CD4-positive, alpha-beta T cell treated with Interleukin-4 for 1 hour (primary cell): ENCODE data around the gene ANXA6.

ENCODE experiments used
- DNase-seq, 2 donors: peaks; one replicate each; pipeline ENCODE4 v3.0.0-alpha.2; 2020 to 2022

ANXA6 gene

DNA sequence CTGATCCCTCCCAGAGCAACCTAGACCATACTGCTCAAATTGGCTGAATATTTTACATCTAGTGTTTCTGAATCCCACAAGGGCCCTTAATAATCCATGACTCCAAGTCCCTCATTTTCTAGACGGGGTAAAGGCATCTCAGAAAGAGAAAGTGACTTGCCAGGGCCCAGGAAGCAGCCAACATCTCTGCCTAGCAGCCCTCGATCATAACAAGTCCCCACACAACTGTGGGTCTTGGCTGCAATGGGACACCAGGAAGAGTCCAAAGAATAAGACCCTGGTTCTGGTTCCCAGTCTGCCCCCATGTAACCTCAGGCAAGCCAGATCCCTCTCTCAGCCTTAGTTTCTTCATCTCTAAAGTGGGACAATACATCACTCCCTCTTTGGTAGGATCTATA is 6.3 kb downstream of the ANXA6 start:
- peak in 1 of 2 donors; percentile 24 for DNase-seq

DNA sequence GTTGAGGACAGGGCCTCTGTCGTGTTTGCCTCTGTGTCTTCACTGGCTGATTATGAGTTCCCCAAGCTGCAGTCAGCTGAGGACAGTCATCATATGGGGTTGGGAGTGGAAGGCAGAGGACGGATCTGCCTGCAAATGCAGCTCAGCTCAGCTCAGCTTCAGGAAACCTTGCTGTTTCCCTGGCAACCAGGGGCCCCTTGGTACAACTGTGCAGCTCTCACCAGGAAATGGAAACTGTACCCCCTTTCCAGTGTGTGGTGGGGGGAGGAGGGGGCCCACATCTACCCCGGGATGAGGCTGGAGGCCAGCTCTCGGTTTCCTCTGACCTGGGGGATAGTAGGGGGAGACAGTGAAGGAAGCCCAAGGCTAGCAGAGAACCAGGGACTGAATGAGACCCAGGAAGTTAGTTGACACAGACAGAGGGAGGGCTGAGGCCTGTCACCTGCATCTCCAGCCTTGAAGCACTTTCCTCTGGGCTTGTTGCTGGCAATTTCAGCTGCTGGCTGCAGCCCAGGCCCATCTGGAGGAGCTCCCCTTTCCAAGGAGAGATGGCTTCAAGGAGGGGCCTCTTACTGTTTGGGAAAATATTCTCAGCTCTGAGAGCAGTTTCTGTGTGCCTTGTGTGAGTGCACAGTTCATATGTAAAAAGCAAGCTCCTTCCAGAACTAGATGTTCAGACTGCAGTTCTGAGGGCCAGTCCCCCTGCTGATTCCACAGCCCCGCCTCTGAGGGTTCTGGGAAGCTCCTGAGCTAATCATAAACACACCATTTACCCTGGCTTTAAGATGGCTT is 6.9 kb downstream of the ANXA6 start:
- DNase-seq: peak; percentile 74 to 77

- no peak for DNase-seq
Measured at GRCh38 chr5:151148583-151148982, 9.0 kb downstream of the ANXA6 start.

- no peak for DNase-seq
Measured at GRCh38 chr5:151147033-151147432, 10.5 kb downstream of the ANXA6 start.

- no peak for DNase-seq
Measured at GRCh38 chr5:151146061-151146460, 11.5 kb downstream of the ANXA6 start.

- DNase-seq: no peak
Measured at GRCh38 chr5:151144922-151145321, 12.7 kb downstream of the ANXA6 start.

GRCh38 chr5:151144275-151144674 is 13.3 kb downstream of the ANXA6 start:
- DNase-seq: no peak

DNA sequence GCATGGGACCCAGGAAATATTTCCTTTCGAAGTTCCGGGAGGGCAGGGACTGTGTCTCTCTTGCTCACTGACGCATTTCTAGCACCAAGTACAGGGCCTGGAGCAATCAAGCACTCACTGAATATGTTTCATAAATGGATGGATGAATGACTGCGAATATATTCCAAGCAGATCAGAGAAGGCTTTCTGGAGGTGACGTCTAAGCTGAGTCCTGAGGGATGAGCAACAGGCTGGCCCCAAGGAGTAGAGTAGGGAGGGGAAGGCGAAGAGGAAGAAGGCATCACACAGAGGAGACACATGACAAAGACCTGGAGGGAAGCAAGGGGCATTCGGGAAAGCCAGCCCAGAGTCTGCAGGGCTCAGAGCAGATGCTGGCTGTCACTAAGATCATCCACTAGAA is 13.9 kb downstream of the ANXA6 start:
- no peak for DNase-seq

DNA sequence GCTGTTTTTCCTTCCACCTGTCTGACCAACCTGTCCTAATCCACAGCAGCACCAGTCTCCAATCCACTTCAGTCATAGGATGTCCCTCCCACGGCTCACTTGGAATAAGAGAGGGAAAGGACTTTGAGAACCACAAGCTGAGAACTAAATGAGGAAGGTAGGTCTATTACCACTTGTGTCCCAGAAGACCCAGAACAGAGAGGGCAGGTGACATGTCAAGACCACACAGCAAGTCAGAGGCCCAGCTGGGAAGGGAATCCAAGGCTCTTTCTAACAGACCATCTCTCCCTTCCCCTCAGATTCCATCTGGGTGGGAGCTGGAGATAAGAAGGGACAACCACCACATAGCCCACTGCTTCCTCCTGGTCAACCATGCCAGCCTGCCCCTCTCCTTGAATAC is 14.6 kb downstream of the ANXA6 start:
- no peak for DNase-seq

DNA sequence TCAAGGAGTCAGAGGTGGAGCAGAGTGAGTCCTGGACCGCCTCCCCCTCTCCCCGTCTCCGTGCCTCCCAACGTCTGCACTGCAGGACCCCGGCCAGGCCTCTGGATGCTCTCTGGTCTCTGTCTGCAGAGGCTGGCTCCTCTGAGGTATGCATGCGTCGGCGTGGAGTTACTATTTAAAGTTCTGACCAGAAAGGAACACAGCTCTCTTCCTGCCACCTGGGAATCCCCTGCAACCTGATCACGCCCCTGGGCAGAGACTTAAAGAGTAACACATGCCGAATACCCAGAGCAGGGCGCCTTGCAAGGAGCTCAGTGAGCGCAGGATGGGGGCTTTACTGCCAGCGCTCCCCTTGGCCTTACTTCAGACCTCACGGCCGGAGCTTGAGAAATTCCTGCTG is 16.0 kb downstream of the ANXA6 start:
- DNase-seq: peak; percentile 70 to 72

DNA sequence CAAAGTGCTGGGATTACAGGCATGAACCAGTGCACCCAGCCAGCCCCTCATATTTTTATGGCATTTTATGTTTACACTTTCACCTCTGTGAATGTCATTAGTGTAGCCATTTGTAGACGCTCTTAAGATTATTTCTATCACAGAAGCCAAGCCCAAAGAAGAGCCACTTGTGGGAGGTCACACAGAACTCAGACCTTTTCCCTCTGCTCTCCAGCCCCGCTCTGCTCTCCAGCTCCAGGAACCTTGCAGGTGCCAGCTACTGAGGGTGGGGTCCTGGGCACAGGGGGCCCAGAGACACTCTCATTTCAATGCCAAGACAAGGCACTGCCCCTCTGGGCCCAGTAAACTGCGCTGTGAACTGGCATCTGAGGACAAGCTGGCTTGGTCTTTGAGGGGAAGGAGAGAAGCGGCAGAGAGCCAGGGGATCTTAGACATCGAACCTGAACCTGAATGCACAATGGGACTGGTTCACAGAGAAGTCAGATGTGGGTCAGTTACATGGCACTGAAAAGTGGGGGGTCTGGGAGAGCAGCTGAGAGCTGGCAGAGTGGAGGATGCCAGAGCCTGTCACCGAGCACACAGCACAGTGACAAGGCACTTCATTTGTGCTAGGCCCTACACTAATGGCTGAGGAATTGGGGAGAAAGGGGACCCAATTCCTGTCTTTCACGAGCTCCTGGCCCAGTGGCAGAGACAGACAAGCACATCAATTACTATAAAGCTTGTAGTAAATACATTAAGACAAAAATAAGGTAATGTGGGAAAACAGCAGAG is 16.7 kb downstream of the ANXA6 start:
- DNase-seq: no peak

DNA sequence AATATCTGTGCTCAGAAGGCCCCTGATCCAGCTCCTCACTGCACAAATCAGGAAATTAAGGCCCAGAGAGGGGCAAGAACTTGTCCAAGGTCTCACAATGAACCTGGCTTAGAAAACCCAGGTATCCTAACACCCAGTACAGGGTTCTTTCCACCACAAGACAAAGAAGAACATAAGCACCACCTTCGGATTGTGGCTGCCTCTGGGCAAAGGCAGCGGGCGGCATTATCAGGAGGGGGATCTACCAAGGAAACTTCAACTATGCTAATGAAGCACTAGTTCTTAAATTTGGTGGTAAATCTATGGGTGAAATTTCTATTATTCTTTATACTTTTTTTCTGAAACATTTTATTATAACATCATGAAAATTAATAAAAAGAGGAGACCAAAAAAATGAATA is 17.9 kb downstream of the ANXA6 start:
- DNase-seq: peak in 1 of 2 donors; percentile 50

GRCh38 chr5:151139015-151139414 is 18.6 kb downstream of the ANXA6 start:
- peak; percentile 40 to 66 for DNase-seq

DNA sequence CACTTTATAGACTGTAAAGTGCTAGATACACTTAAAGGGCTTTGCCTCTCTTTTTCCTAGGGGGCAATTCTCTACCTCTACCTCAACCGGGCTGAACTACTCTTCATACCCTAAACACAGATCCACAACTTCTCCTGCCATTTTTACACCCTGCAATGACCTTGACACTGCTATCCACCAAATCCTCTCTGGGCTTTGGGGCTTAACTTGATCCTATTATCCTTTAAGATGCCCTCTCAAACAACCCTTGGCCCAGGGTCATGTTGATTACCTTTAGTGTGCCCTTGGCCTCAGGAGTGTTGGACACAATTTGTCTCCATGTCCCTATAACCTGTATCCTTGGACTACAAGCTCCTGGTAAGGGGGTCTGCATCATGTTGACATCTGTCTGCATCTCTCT is 19.5 kb downstream of the ANXA6 start:
- DNase-seq: no peak

- no peak for DNase-seq
Measured at GRCh38 chr5:151137067-151137825, 20.3 kb downstream of the ANXA6 start.

DNA sequence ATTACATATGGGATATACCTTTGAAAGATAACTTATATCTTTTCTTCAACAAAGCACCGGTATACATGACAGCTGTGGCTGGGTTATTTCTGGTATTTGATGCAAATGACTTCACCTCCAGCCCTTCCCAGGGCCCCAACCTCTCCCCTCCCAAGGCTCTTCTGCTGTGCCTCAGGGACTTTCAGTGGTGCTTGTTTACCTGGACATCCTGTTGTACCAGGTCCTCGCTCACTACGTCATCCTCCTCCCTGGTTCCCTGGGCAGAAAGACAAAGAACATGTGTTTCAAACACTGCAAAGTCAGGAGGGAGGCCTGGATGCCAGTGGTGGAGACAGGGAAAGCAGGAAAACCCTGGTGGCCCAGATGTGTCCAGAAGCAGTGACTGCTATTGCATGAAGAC is 23.4 kb downstream of the ANXA6 start:
- no peak for DNase-seq

GRCh38 chr5:151132963-151133362 is 24.6 kb downstream of the ANXA6 start:
- DNase-seq: peak in 1 of 2 donors; percentile 55

- no peak for DNase-seq
Measured at GRCh38 chr5:151130922-151131891, 26.4 kb downstream of the ANXA6 start.

- DNase-seq: no peak
Measured at GRCh38 chr5:151130235-151130921, 27.2 kb downstream of the ANXA6 start.

GRCh38 chr5:151128817-151129216 is 28.8 kb downstream of the ANXA6 start:
- DNase-seq: no peak

DNA sequence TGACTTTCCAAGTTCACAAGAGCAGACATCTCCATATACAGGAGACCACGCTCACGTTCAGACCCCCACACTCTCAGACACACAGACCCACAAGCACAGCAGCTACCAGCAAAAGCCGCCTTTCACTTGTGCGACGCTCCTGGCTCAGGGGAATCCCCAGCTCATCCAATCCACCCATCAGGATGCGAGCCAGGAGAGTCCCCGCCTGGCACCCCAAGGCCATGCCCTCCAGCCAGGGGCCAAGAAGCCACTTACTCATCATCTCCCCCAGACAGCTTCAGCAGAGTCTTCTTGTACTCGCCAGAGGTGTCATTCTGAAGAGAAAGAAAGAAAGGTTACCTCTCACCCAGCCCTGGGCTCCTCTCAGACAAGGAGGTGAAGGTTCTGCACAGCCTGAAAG is 29.7 kb downstream of the ANXA6 start:
- no peak for DNase-seq

GRCh38 chr5:151126199-151126645 is 31.4 kb downstream of the ANXA6 start:
- peak; percentile 70 to 72 for DNase-seq
